Progenitor cell of endocrine pancreas (in vitro differentiated cells): ENCODE data around the gene CEP170B. TPM values are rescaled to one million over a fixed set of nuclear protein-coding genes. Genes with fewer than 3 reads are reported as not detected.
A peak's percentile ranks its signal among the peaks of the same experiment; 100 is the strongest.

Experiments
- DNase-seq: peaks from one replicate; pipeline ENCODE4 v3.0.0; 2021; ENCODE audit warnings: low spot score; ENCODE audit not compliant: unreplicated experiment
- H3K27ac Mint-ChIP-seq: 2 replicates; pipeline ENCODE4 v1.8.0; 2021; ENCODE audit warnings: mild to moderate bottlenecking, moderate library complexity, mixed read lengths
- H3K27me3 Mint-ChIP-seq: 2 replicates; pipeline ENCODE4 v1.8.0; 2021; ENCODE audit warnings: mixed read lengths
- H3K36me3 Mint-ChIP-seq: 2 replicates; pipeline ENCODE4 v1.8.0; 2022; ENCODE audit warnings: mixed read lengths; ENCODE audit not compliant: insufficient read depth
- H3K4me1 Mint-ChIP-seq: 2 replicates; pipeline ENCODE4 v1.8.0; 2021; ENCODE audit warnings: low read depth, mixed read lengths
- H3K4me3 Mint-ChIP-seq: 2 replicates; pipeline ENCODE4 v1.8.0; 2021; ENCODE audit warnings: low read depth, mild to moderate bottlenecking, moderate library complexity, mixed read lengths
- H3K9me3 Mint-ChIP-seq: 2 replicates; pipeline ENCODE4 v1.8.0; 2021; ENCODE audit warnings: low read depth, mixed read lengths
- CTCF ChIP-seq: fragments of 200-600 bp; sonication (generic); IDR thresholded peaks from one replicate; pipeline ENCODE4 v1.5.0; 2021; ENCODE audit warnings: antibody characterized with exemption, mild to moderate bottlenecking; ENCODE audit not compliant: unreplicated experiment
- long read RNA-seq: library from polyadenylated mRNA; unstranded; transcript quantifications from one replicate; pipeline ENCODE4 v2.0.0, GENCODE V29; 2020
- total RNA-seq: library from RNA; stranded (reverse); gene quantifications from 2 replicates; pipeline ENCODE4 v1.2.1, GENCODE V29; 2021

CEP170B gene
- 48.9 and 49.3 TPM in 2 replicates for total RNA-seq
- long read RNA-seq = 0 reads

- H3K4me1 Mint-ChIP-seq = peaks cover 10% of the 10 kb centered on the region
- no peak for TF ChIP-seq CTCF
- peak; percentile 41 for DNase-seq
- peaks cover 3% of the 10 kb centered on the region for H3K36me3 Mint-ChIP-seq
- peak within 1 kb of the TSS; percentile 95 for H3K27ac Mint-ChIP-seq
- peak within 1 kb of the TSS; percentile 87 for H3K4me3 Mint-ChIP-seq
- H3K27me3 Mint-ChIP-seq = no peaks in the 10 kb centered on the region
- H3K9me3 Mint-ChIP-seq = no peaks in the 10 kb centered on the region
Observed at GRCh38 chr14:104865081-104865630, at the start of gene CEP170B. TSS of gene CEP170B (plus strand) at chr14:104865268. CDS start at chr14:104868451, 3,183 bp downstream.

- H3K27ac Mint-ChIP-seq = peak overlapping the region; percentile 97
- H3K4me3 Mint-ChIP-seq = peak overlapping the region; percentile 88
Observed at GRCh38 chr14:104816616-104816884, 48.5 kb upstream of the CEP170B start.

GRCh38 chr14:104817930-104818713 lies 46.9 kb upstream of the CEP170B start:
- no peak for DNase-seq
- Mint-ChIP-seq H3K36me3 (no peaks in the 10 kb centered on the region), H3K4me3 (no peak overlapping the region), H3K4me1 (peaks cover 3% of the 10 kb centered on the region), H3K27me3 (no peaks in the 10 kb centered on the region), H3K9me3 (no peaks in the 10 kb centered on the region), H3K27ac (no peak overlapping the region)
- TF ChIP-seq CTCF = no peak

More at GRCh38 chr14:104816616-104816884, 48.5 kb upstream of the CEP170B start:
- Mint-ChIP-seq H3K9me3 (no peaks in the 10 kb centered on the region), H3K27me3 (no peaks in the 10 kb centered on the region), H3K36me3 (no peaks in the 10 kb centered on the region), H3K4me1 (peaks cover 3% of the 10 kb centered on the region)
- TF ChIP-seq CTCF = no peak
- no peak for DNase-seq

- no peak overlapping the region for H3K27ac Mint-ChIP-seq
- no peaks in the 10 kb centered on the region for H3K9me3 Mint-ChIP-seq
- no peak for DNase-seq
- H3K4me3 Mint-ChIP-seq = no peak overlapping the region
- H3K27me3 Mint-ChIP-seq = peaks cover 1% of the 10 kb centered on the region
- no peak for TF ChIP-seq CTCF
- H3K36me3 Mint-ChIP-seq = no peaks in the 10 kb centered on the region
- H3K4me1 Mint-ChIP-seq = peaks cover 3% of the 10 kb centered on the region
Observed at GRCh38 chr14:104818714-104819161, 46.3 kb upstream of the CEP170B start.

- H3K27ac Mint-ChIP-seq = no peak overlapping the region
Observed at GRCh38 chr14:104819361-104819781, 45.7 kb upstream of the CEP170B start.

More at GRCh38 chr14:104819361-104819781, 45.7 kb upstream of the CEP170B start:
- no peak for TF ChIP-seq CTCF
- Mint-ChIP-seq H3K36me3 (no peaks in the 10 kb centered on the region), H3K9me3 (peaks cover 2% of the 10 kb centered on the region), H3K4me3 (no peak overlapping the region), H3K27me3 (peaks cover 6% of the 10 kb centered on the region), H3K4me1 (peaks cover 3% of the 10 kb centered on the region)
- no peak for DNase-seq
